Gastroesophageal sphincter (tissue), 4 donors: Measurements from ENCODE around the gene IGSF6. TPM values are rescaled to one million over a fixed set of nuclear protein-coding genes. Genes with fewer than 3 reads are reported as not detected.
"Not testable (repeated sequence)": the region's sequence is repeated elsewhere in the genome, so short reads cannot be mapped to it uniquely, and the experiment has no call there.

Source experiments
- ATAC-seq: fragments of 150-250 bp; one replicate; pipeline ENCODE4 v1.9.1; 2016; ENCODE audit warnings: mild to moderate bottlenecking, moderate library complexity
- H3K27ac ChIP-seq, 4 donors: fragments of 200-600 bp; sonication (generic) in 3 of 4; 1 replicate in 3 of 4; 2 replicates in 1 of 4; pipeline ENCODE4 v1.5.1; 2016 to 2019
- H3K27me3 ChIP-seq: fragments of 200-600 bp; sonication (generic); one replicate; pipeline ENCODE4 v1.5.1; 2019
- H3K36me3 ChIP-seq, 2 donors: fragments of 200-600 bp; sonication (generic); one replicate each; pipeline ENCODE4 v1.5.1; 2019; ENCODE audit warnings: control low read depth in 1 of 2
- H3K4me1 ChIP-seq, 3 donors: fragments of 200-600 bp; sonication (generic); 1 replicate in 2 of 3; 2 replicates in 1 of 3; pipeline ENCODE4 v1.5.1; 2016 to 2019; ENCODE audit warnings: control low read depth in 2 of 3
- H3K4me3 ChIP-seq, 2 donors: fragments of 200-600 bp; sonication (generic); one replicate each; pipeline ENCODE4 v1.5.1; 2019; ENCODE audit warnings: mild to moderate bottlenecking in 1 of 2, moderate library complexity in 1 of 2
- H3K9me3 ChIP-seq, 3 donors: fragments of 200-600 bp; sonication (generic); one replicate each; pipeline ENCODE4 v1.5.1; 2017 to 2019; ENCODE audit warnings: control low read depth in 2 of 3
- CTCF ChIP-seq, 4 experiments: fragments of 200-600 bp in 2 of 4; fragments of 450-650 bp in 2 of 4; sonication (generic) in 1 of 4; IDR thresholded peaks; one replicate each; pipeline ENCODE4 v1.5.1; 2017 to 2019; ENCODE audit warnings: antibody characterized with exemption in 4 of 4, mild to moderate bottlenecking in 2 of 4, moderate library complexity in 2 of 4
- EP300 ChIP-seq: sonication (generic); formaldehyde crosslinking; IDR thresholded peaks from one replicate; pipeline ENCODE4 v1.6.1; 2017; ENCODE audit warnings: antibody characterized with exemption, mild to moderate bottlenecking
- POLR2A ChIP-seq, 2 donors: fragments of 450-650 bp; IDR thresholded peaks; one replicate each; pipeline ENCODE4 v1.6.1; 2017; ENCODE audit warnings: antibody characterized with exemption in 2 of 2, mild to moderate bottlenecking in 2 of 2, moderate library complexity in 1 of 2
- POLR2AphosphoS5 ChIP-seq: sonication (generic); formaldehyde crosslinking; IDR thresholded peaks from one replicate; pipeline ENCODE4 v1.6.1; 2017; ENCODE audit warnings: antibody characterized with exemption
- WGBS, 2 donors: methylation state at CpG; one replicate each; pipeline ENCODE4 v1.1.5; 2018; ENCODE audit warnings: low coverage in 1 of 2; 5-methylcytosine and 5-hydroxymethylcytosine counted together
- total RNA-seq, 4 donors: library from RNA; depleted of rRNA; stranded (reverse); fragments of >200 nt; gene quantifications; one replicate each; pipeline ENCODE4 v1.1.0, GENCODE V29; 2016

The IGSF6 gene
- total RNA-seq, result 1 to 10 TPM in 2 of 4 donors, under 1 TPM in 1, not detected in 1; 0.62 to 5.0 (median 1.4) TPM

GRCh38 chr16:21652453-21652852 is at the start of gene IGSF6:
Gene IGSF6, minus strand, starts transcription at chr16:21652608. Its CDS starts 10 bp downstream, at chr16:21652598.
- Histone ChIP-seq H3K9me3 (no peaks in the 10 kb centered on the region), H3K36me3 (peaks cover 0 to 20% of the 10 kb centered on the region in 2 donors), H3K4me1 (peaks cover 0 to 8% (median 0%) of the 10 kb centered on the region in 3 donors), H3K27me3 (no peaks in the 10 kb centered on the region), H3K27ac (peak within 1 kb of the TSS in 1 of 4 donors; percentile 6), H3K4me3 (peak within 1 kb of the TSS in 1 of 2 donors; percentile 0)
- no peak for ATAC-seq
- TF ChIP-seq POLR2AphosphoS5 (no peak), EP300 (no peak), CTCF (IDR thresholded peaks at IDR 0.05) (no peak), POLR2A (IDR thresholded peaks at IDR 0.05) (no peak)
- WGBS, 2 donors, result 80 to 85% methylated on average over 5 to 6 of the region's 6 CpGs

DNA sequence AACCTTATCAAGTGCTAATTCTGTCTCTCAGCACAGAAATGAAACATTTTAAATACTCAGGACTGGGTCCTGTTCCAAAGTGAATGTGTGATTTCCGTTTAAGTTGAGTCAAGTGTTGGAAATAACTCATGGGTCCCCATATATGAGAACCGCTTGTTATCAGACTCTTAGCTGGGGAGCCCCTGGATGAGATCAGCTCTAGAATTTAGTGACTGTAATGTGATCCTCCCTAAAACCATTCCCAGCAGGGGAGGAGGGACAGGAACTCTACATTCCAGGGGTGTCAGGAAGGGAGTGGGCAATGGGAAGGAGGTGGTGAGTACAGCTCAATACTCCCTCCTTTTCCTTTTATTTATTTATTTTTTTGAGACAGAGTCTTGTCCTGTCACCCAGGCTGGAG is 48.9 kb upstream of the IGSF6 start:
- Histone ChIP-seq H3K4me1 (no peaks in the 10 kb centered on the region), H3K36me3 (no peaks in the 10 kb centered on the region), H3K27ac (no peak overlapping the region), H3K4me3 (no peak overlapping the region), H3K9me3 (no peaks in the 10 kb centered on the region), H3K27me3 (no peaks in the 10 kb centered on the region)
- ATAC-seq, result no peak
- TF ChIP-seq CTCF (IDR thresholded peaks at IDR 0.05) (no peak), EP300 (no peak), POLR2A (IDR thresholded peaks at IDR 0.05) (no peak), POLR2AphosphoS5 (no peak)
- WGBS, 2 donors, result 18 to 45% methylated on average over 2 of the region's 2 CpGs

DNA sequence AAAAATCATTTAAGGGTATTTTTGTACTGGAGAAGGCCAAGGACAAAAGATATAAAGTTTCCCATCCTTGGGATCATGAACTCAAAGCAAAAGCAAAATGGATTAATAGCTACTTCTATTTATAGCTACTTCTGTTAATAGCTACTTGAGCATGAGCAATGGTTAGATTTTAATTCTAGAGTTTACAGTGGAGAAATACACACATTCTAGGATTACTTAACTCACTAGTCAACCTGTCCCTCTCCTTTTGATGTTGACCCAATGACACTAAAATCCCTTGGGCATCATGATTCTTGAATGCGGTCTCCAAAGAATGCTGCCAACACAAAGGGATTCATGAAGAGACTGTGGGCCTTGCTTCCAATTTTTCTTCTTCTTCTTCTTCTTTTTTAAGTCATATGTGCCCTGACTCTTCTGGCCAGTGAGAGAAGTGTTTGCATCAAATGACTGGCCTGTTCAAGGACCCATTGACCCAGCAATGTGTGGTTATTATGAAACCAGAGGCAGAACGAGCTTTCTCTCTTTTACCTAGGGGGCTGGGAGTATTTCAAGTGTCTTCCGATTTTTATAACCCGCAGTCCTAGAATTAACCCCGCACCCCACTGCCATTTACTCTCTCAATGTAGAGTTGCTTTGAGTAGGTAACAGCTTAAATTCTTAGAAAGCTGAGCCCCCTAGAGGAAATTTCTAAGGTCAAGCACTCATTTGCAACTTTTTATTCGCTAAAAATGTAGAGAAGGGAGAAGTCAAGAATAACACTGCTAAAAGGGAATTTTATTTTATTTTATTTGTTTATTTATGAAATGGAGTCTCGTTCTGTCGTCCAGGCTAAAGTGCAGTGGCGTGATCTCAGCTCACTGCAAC is 46.0 kb upstream of the IGSF6 start:
- H3K36me3 ChIP-seq, result no peaks in the 10 kb centered on the region
- no peak for TF ChIP-seq POLR2A (IDR thresholded peaks at IDR 0.05)
- no peak for TF ChIP-seq CTCF (IDR thresholded peaks at IDR 0.05)
- TF ChIP-seq POLR2AphosphoS5, result no peak
- TF ChIP-seq EP300, result no peak
- no peak overlapping the region for H3K27ac ChIP-seq
- 65 to 81% methylated on average over 9 of the region's 9 CpGs for WGBS, 2 donors
- no peaks in the 10 kb centered on the region for H3K27me3 ChIP-seq
- H3K4me1 ChIP-seq, result no peaks in the 10 kb centered on the region
- no peak for ATAC-seq
- no peak overlapping the region for H3K4me3 ChIP-seq
- H3K9me3 ChIP-seq, result no peaks in the 10 kb centered on the region

- no peaks in the 10 kb centered on the region for H3K9me3 ChIP-seq
- 96 to 97% methylated on average over 4 of the region's 5 CpGs for WGBS, 2 donors
- no peaks in the 10 kb centered on the region for H3K36me3 ChIP-seq
- no peaks in the 10 kb centered on the region for H3K27me3 ChIP-seq
- no peak for ATAC-seq
- TF ChIP-seq EP300 (no peak), POLR2AphosphoS5 (no peak)
- no peaks in the 10 kb centered on the region for H3K4me1 ChIP-seq
- H3K4me3 ChIP-seq, result no peak overlapping the region
- H3K27ac ChIP-seq, result no peak overlapping the region
These were observed 44.6 kb upstream of the IGSF6 start for GRCh38 chr16:21697032-21697431.

DNA sequence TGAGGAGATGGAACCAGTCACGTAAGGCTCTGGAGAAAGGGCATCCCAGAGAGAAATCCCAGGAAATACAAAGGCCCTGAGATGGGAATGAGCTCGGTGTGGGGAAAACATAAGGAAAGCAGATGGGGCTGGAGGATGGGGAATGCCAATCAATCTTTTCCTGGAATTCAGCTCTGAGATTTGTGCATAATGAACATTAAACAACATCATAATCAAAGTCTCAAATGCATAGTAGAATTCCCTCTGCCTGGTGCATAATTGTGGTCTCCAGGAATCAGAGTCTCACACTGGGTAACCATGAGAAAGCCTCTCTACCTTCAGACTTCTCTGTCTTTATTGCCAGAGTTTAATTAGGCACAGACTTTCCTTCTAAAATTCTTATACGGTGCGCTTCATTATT is 42.2 kb upstream of the IGSF6 start:
- no peak for ATAC-seq
- 75 to 81% methylated on average over 4 of the region's 4 CpGs for WGBS, 2 donors

DNA sequence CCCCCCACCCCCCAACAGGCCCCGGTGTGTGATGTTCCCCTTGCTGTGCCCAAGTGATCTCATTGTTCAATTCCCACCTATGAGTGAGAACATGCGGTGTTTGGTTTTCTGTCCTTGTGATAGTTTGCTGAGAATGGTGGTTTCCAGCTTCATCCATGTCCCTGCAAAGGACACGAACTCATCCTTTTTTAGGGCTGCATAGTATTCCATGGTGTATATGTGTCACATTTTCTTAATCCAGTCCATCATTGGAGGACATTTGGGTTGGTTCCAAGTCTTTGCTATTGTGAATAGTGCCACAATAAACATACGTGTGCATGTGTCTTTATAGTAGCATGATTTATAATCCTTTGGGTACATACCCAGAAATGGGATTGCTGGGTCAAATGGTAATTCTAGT is 38.6 kb upstream of the IGSF6 start:
- WGBS, 2 donors, result 69 to 72% methylated on average over 2 to 3 of the region's 4 CpGs
- H3K36me3 ChIP-seq, H3K4me1 ChIP-seq, ATAC-seq, H3K27ac ChIP-seq, H3K4me3 ChIP-seq, H3K27me3 ChIP-seq: not testable (repeated sequence)
- peaks cover 0 to 13% (median 0%) of the 10 kb centered on the region in 3 donors for H3K9me3 ChIP-seq

More for the DNA sequence above, 42.2 kb upstream of the IGSF6 start:
- no peaks in the 10 kb centered on the region for H3K9me3 ChIP-seq
- H3K36me3 ChIP-seq, result no peaks in the 10 kb centered on the region
- TF ChIP-seq EP300 (no peak), CTCF (IDR thresholded peaks at IDR 0.05) (no peak), POLR2AphosphoS5 (no peak), POLR2A (IDR thresholded peaks at IDR 0.05) (no peak)
- H3K4me3 ChIP-seq, result no peak overlapping the region
- no peaks in the 10 kb centered on the region for H3K4me1 ChIP-seq
- no peaks in the 10 kb centered on the region for H3K27me3 ChIP-seq
- H3K27ac ChIP-seq, result no peak overlapping the region
